ENCODE measurements around the gene AARS2. TPM values are rescaled to one million over a fixed set of nuclear protein-coding genes. Genes with fewer than 3 reads are reported as not detected.
"Not testable (repeated sequence)": the region's sequence is repeated elsewhere in the genome, so short reads cannot be mapped to it uniquely, and the experiment has no call there.

AARS2 gene
- total and polyA plus RNA-seq, 11 donors, result 4.1 to 9.8 (median 7.6) TPM

- peaks cover 0 to 10% (median 4%) of the 10 kb centered on the region in 9 donors for H3K36me3 ChIP-seq
- TF ChIP-seq CTCF (IDR thresholded peaks at IDR 0.05) (no peak), POLR2A (IDR thresholded peaks at IDR 0.05) (no peak)
- ATAC-seq, result no peak
- DNase-seq, result no peak
- H3K4me3 ChIP-seq, result no peak overlapping the region
- WGBS, 4 donors, result 70 to 80% (median 72%) methylated on average over 5 of the region's 5 CpGs
- no peak overlapping the region for H3K27ac ChIP-seq
- intact Hi-C loops (cut with DNase I), result loop anchor here in 1 of 10 donors (10.0 kb wide), 1 partner anchor 211 kb away; no protein-coding TSS in a partner anchor
- peaks cover 0 to 17% (median 10%) of the 10 kb centered on the region in 12 donors for H3K4me1 ChIP-seq
- peaks cover 0 to 19% (median 0%) of the 10 kb centered on the region in 9 donors for H3K27me3 ChIP-seq
- no peaks in the 10 kb centered on the region for H3K9me3 ChIP-seq
Measured at GRCh38 chr6:44315951-44316350, 2.8 kb upstream of the AARS2 start.

DNA sequence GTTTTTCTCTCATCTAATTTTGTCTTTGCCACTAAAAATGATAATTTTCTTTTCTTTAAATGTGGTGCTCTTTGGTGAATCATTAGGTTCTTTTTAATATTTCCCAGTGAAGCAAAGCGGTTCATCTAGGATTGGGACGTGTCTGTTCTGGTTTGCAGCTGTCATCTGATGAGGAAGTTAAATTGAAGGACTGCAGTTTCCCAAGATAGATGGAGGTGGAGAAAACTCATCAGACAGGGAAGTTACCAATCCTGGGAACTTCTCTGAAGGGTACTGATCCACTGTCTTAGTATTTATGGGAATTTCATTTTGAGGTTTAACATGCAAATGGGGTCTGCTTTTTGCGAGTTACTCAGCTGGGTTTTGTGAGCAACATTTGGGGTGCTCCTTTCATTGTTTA lies 2.4 kb upstream of the AARS2 start:
- TF ChIP-seq CTCF (IDR thresholded peaks at IDR 0.05) (no peak), POLR2A (IDR thresholded peaks at IDR 0.05) (no peak)
- Histone ChIP-seq H3K27ac (no peak overlapping the region), H3K9me3 (no peaks in the 10 kb centered on the region), H3K4me3 (no peak overlapping the region), H3K36me3 (peaks cover 0 to 14% (median 8%) of the 10 kb centered on the region in 9 donors), H3K4me1 (peaks cover 0 to 17% (median 10%) of the 10 kb centered on the region in 12 donors), H3K27me3 (peaks cover 0 to 19% (median 0%) of the 10 kb centered on the region in 9 donors)
- intact Hi-C loops (cut with DNase I), result loop anchor here in 1 of 10 donors (10.0 kb wide), 1 partner anchor 211 kb away; no protein-coding TSS in a partner anchor
- DNase-seq (no peak), ATAC-seq (no peak)
- WGBS, 4 donors, result 60 to 73% (median 69%) methylated on average over 3 of the region's 3 CpGs

- H3K27ac ChIP-seq, H3K9me3 ChIP-seq, ATAC-seq, DNase-seq, H3K4me3 ChIP-seq: not testable (repeated sequence)
- peaks cover 0 to 13% (median 0%) of the 10 kb centered on the region in 9 donors for H3K27me3 ChIP-seq
- WGBS, 4 donors, result 91 to 95% (median 93%) methylated on average over 8 of the region's 8 CpGs
- H3K4me1 ChIP-seq, result peaks cover 0 to 24% (median 10%) of the 10 kb centered on the region in 12 donors
- intact Hi-C loops (cut with DNase I), result loop anchor here in 2 of 10 donors (5.0 to 10.0 kb wide), 2 partner anchors 47 to 210 kb away; partner anchors contain the start of gene NFKBIE (in 1 of the 2)
- H3K36me3 ChIP-seq, result peaks cover 0 to 22% (median 17%) of the 10 kb centered on the region in 9 donors
Measured at GRCh38 chr6:44314657-44315056, 1.5 kb upstream of the AARS2 start.

- no peak for DNase-seq
- Histone ChIP-seq H3K36me3 (peaks cover 0 to 51% (median 41%) of the 10 kb centered on the region in 9 donors), H3K9me3 (no peaks in the 10 kb centered on the region), H3K27ac (no peak overlapping the region), H3K4me1 (peaks cover 0 to 36% (median 10%) of the 10 kb centered on the region in 12 donors), H3K4me3 (peak overlapping the region in 4 of 12 donors; percentile 86 to 100 (median 96)), H3K27me3 (no peaks in the 10 kb centered on the region)
- intact Hi-C loops (cut with DNase I), result loop anchor here in 2 of 10 donors (2.0 to 10.0 kb wide), 3 partner anchors 44 to 207 kb away; partner anchors contain the start of genes CDC5L (in 1 of the 2) and NFKBIE (in 1 of the 2)
- ATAC-seq, result no peak
- WGBS, 4 donors, result 69 to 80% (median 75%) methylated on average over 3 of the region's 3 CpGs
- TF ChIP-seq CTCF (IDR thresholded peaks at IDR 0.05) (no peak), POLR2A (IDR thresholded peaks at IDR 0.05) (no peak)
Measured at GRCh38 chr6:44311767-44312166, 1.4 kb downstream of the AARS2 start.
